HG03196 (cell line): ENCODE data around the gene COL24A1.
A peak's percentile ranks its signal among the peaks of the same experiment; 100 is the strongest.
"Not testable (repeated sequence)": the region's sequence is repeated elsewhere in the genome, so short reads cannot be mapped to it uniquely, and the experiment has no call there.

Experiments
- ATAC-seq: cut with Tn5 transposase; IDR thresholded peaks from one replicate; pipeline ENCODE4 v1.9.1; 2021; ENCODE audit not compliant: unreplicated experiment

COL24A1 gene

GRCh38 chr1:86085741-86086409 lies 70.7 kb downstream of the COL24A1 start:
- no peak for ATAC-seq

GRCh38 chr1:86084998-86085397 lies 71.6 kb downstream of the COL24A1 start:
- no peak for ATAC-seq

- no peak for ATAC-seq
Observed at GRCh38 chr1:86082183-86082582, 74.4 kb downstream of the COL24A1 start.

DNA sequence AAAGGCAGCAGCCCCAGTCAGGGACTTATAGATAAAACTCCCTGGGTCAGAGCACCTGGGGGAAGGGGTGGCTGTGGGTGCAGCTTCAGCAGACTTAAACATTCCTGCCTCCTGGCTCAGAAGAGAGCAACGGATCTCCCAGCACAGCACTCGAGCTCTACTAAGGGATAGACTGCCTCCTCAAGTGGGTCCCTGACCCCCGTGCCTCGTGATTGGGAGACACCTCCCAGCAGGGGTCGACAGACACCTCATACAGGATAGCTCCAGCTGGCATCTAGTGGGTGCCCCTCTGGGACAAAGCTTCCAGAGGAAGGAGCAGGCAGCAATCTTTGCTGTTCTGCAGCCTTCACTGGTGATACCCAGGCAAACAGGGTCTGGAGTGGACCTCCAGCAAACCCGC lies 84.1 kb downstream of the COL24A1 start:
- not testable (repeated sequence) for ATAC-seq

DNA sequence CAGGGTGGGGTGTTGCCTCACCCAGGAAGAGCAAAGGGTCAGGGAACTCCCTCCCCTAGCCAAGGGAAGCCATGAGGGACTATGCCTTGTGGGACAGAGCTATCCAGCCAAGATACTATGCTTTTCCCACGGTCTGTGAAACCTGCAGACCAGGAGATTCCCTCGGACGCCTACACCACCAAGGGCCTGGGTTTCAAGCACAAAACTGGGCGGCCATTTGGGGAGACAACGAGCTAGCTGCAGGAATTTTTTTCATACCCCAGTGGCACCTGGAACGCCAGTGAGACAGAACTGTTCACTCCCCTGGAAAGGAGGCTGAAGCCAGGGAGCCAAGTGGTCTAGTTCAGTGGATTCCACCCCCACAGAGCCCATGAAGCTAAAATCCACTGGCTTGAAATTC lies 84.7 kb downstream of the COL24A1 start:
- ATAC-seq, result not testable (repeated sequence)

DNA sequence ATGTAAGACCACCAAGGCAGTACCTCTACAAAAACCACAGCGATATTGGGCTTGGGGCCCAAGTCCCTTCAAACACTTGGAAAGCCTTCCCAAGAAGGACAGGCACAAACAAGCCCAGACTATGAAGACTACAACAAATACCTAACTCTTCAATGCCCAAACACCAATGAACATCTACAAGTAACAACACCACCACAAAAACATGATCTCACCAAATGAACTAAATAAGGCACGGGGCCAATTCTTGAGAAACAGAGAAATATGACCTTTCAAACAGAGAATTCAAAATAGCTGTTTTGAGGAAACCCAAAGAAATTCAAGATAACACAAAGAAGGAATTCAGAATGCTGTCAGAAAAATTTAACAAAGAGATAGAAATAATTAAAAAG lies 86.8 kb downstream of the COL24A1 start:
- ATAC-seq, result no peak

GRCh38 chr1:86068841-86069756 lies 87.5 kb downstream of the COL24A1 start:
- no peak for ATAC-seq

GRCh38 chr1:86068271-86068721 lies 88.3 kb downstream of the COL24A1 start:
- no peak for ATAC-seq

DNA sequence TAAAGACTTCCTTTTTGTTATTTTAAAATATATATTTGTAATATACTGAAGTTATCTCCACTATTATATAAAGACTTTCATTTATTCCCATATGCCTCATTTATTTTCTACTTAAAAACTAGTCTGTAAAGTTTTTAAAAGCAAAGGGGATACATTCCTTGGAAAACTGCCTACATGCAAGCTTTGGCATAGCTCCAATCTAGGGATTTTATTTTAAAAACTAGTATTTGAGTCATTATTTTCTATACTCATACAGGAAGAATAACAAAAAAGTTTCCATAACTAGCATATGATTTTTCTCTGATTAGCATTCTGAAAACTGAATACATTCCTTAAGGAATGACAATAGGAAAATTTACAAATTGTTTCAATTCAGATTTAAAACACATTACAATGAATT lies 88.9 kb downstream of the COL24A1 start:
- no peak for ATAC-seq

DNA sequence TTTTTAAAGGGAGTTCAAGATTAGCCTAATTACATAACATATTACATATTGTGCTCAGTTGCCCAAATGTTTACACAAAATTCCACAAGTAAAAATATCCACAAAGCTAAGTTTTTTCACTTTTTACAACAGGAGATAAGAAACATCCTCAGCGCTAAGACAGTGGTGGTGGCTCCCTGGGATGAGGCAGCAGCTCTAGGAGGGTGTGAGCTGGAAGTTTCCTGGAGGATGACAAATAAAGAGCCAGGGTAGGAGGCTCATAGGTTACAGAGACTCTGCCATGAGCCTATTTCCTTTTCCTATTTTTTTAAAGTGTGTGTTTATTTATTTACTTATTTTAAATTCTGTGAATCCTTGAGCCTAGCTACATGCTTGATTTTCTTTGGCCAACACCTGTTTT lies 91.7 kb downstream of the COL24A1 start:
- no peak for ATAC-seq

DNA sequence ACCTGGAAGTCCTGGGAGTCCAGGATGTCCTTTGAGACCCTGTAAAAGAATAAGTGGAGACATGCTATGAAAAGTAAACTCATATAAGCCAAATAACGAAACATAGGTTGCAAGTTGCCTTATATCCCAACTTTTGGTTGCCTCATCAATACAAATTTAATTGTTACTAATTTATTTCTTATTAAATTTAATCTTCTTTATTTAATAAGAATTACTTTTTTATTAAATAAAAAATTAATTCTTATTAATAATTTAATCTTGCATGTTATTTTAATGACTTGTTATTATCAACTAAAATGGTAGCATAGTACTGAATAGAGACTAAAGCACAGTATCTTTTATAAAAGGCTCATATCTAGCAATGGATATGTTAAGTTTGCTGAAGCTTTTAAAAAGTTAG lies 92.9 kb downstream of the COL24A1 start:
- no peak for ATAC-seq

DNA sequence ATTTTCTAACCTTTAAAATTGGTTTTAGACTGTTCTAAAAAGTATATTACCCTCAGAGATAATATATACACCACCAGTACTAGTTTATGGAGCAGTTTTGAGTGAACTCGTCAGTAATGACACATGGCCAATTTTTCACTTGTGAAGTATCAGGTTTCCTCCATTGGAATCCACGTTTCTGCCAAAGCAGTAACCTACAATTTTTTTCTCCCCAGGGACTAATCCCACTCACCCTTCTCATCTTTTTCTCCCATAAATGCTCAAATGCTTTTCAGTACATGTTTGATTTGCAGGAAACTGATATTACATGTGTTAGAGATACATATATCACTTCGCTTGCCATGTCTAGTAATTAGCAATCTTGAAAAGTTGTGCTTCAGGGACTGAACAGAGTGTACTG lies 94.1 kb downstream of the COL24A1 start:
- no peak for ATAC-seq

DNA sequence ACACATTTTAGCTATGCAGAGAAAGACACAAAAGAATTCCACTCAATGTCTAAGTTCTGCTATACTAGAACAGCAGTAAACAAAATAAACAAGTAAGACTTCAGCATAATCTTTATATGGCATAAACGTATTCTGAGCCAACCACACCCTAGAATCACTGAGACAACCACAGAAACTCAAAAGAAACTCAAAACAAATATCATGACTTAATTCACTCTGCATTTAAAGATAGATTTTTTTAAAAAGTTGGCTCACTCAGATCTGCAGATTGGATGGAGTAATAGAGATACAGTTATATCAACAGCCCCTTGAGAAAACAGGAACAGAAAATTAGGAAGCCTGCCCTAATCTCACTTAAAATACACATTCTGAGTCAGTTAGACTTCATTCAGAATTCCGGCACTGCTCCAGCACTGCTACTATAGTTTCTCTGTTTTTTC lies 95.0 kb downstream of the COL24A1 start:
- no peak for ATAC-seq

- ATAC-seq, result no peak
Observed at GRCh38 chr1:86054396-86054795, 102.2 kb downstream of the COL24A1 start.

DNA sequence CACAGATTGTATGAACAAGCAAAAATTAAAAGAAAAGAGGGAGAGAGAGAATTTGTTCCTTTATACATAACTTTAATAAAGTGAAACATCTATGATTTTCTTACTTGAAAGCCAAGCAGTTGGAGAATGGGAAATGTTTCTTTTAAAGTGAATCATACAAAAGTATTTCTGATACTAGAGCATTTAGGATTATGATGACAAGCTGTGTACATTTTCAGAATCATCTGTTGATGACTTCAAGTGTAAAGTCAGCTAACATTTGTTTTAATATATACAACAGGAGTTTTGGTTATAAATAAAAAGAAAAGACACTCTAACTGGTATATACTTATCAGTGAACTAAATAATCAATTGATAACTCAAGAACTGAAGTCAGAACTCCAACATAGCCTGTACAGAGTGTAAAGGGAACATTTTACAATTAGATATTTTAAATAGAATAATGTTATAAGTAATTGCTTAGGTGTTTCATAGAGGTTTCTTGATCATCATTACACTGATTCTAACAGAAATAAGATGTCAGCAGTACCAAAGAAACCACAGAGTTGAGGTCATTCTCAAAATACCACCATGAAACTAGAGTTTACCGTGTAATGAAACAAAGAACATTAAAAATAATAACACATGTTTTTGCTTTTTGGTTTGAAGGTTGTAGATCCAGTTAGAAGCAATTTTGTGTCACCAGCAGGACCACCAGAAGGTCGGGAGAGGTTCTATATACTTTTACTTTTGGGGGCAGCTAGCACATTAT lies 103.4 kb downstream of the COL24A1 start:
- no peak for ATAC-seq

- ATAC-seq, result no peak
Observed at GRCh38 chr1:86035101-86035500, 121.5 kb downstream of the COL24A1 start.

- no peak for ATAC-seq
Observed at GRCh38 chr1:86030180-86030579, 126.4 kb downstream of the COL24A1 start.

DNA sequence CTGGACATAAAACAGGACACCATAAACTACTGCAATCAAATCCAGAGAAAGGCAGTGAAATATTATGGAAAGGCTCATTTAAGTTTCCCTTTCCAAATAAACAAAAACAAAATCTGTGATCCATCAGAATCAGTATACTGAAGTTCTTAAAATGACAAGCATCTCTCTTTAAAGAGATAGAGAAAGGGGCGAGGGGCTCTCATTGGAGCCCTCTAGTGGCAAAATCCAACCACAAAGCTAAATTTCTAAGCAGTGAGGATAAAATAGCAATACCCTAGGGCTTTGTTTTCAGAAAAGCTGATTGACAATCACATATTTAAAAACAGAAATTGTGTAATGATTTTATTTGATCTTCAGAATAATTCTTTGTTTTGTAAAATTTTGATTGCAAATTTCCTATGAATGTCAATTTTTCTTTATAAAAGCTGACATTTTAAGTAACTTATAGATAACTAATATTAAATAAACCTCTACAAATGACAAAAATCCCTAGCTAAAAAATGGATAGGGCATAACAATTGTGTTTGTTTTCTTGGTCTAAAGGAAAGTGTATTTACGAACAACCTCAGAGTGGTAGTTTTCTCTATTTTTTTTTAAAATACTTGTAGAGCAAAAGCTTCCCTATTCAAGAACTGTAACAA lies 138.2 kb downstream of the COL24A1 start:
- no peak for ATAC-seq

GRCh38 chr1:86016076-86016759 lies 140.4 kb downstream of the COL24A1 start:
- peak; percentile 70 for ATAC-seq

GRCh38 chr1:86015375-86015774 lies 141.2 kb downstream of the COL24A1 start:
- no peak for ATAC-seq
